SIG-M5 treated with dmso at 0.1 percent for 504 hours (cell line): ENCODE data around the gene SLC1A7.

Experiments used
- DNase-seq: peaks from one replicate; lab custom pipeline; 2025; ENCODE audit not compliant: unreplicated experiment; lab: John Stamatoyannopoulos, UW

Gene SLC1A7

GRCh38 chr1:53160924-53161378, 18.5 kb upstream of the SLC1A7 start:
- DNase-seq = no peak

DNA sequence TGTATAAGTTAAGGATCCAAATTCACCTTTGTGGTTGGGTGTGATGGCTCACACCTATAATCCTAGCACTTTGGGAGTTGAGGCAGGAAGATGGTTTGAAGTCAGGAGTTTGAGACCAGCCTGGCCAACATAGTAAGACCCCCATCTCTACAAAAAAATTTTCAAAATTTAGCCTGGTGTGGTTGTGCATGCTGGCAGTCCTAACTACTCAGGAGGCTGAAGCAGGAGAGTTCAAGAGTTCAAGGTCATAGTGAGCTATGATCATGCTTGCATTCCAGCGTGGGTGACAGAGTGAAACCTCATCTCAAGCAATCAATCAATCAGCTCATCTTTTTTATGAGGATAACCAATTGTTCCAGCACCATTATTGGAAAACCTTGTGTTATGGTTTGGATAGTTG, 16.5 kb upstream of the SLC1A7 start:
- no peak for DNase-seq

DNA sequence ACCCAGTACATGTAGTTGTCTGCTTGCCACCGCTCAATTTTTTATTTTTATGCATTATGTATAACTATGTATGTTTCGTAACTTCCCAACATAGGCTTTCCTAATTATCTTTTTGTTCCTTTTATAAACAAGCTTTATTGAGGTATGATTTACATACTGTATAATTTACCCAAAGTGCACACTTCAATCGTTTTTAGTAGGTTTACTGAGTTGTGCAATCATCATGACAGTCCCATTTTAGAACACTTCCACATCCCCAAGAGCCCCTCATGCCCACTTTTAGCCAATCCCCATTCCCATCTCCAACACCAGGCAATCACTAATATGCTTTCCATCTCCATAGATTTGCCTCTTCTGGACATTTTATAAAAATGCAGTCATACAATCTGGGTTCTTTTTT, 14.3 kb upstream of the SLC1A7 start:
- DNase-seq = no peak

- no peak for DNase-seq
Observed at GRCh38 chr1:53155945-53156344, 13.5 kb upstream of the SLC1A7 start.

DNA sequence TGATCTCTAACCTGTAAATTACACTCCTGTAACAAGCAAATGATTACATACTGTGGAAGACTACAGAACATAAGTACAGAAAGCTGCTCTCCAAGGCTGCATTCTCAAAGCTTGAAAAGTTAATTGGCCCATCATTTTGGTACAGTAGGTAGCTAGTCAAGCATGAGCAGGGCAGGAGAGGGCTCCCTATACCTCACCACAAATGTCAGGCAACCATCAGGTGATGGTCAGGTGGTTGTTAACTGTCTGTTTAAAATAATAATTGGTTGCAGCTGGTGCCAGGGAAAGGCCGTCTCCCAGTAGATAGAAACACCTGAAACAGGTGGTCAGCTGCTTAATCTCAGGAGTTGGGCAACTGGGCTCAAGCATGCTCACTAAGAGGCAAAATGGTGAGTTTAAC, 13.1 kb upstream of the SLC1A7 start:
- no peak for DNase-seq

DNA sequence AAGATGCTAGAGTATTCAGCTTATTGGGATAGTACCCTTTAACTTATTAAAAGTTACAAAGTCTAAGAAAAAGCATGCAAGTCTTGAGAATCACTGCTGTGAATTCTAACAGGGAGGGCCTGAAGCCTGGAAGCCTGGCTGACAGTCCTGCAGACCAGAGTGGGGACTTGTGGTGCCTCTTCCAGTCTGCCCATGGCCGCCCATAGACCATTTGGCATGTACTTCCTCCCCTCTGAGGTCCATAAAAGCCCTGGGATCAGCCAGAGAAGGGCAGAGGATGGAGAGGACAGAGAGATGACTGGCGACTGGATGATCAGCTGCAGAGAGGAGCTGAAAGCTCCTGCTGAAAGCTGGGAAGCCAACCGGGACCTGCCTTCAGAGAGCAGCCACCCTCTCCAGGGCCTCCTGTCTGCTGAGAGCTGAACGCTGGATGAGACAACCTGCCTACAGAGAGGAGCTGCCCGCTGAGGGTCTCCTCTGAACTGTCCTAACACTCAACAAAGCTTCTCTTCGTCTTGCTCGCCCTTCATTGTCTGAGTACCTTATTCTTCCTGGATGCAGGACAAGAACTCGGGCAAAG, 12.5 kb upstream of the SLC1A7 start:
- DNase-seq = no peak

GRCh38 chr1:53153752-53154151, 11.3 kb upstream of the SLC1A7 start:
- no peak for DNase-seq

- DNase-seq = no peak
Observed at GRCh38 chr1:53148123-53148522, 5.7 kb upstream of the SLC1A7 start.

DNA sequence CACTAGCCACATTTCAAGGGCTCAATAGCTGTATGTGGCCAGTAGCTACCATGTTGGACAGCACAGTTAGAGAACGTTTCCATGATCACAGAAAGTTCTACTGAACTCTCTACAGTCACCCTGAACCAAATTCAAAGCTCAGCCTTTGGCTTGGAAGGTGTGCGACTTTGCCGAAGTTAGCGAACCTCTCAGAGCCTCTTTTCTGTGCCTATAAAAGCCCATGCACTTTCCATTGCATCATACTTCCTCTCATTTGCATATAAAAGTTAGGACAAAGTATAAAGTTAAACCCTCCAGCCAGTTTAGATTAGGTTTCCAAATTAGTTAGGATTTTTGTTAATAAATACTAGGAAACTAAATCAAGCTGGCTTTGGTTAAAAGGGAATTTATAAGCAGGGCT, 4.7 kb upstream of the SLC1A7 start:
- no peak for DNase-seq

GRCh38 chr1:53145942-53146708, 3.7 kb upstream of the SLC1A7 start:
- DNase-seq = no peak

DNA sequence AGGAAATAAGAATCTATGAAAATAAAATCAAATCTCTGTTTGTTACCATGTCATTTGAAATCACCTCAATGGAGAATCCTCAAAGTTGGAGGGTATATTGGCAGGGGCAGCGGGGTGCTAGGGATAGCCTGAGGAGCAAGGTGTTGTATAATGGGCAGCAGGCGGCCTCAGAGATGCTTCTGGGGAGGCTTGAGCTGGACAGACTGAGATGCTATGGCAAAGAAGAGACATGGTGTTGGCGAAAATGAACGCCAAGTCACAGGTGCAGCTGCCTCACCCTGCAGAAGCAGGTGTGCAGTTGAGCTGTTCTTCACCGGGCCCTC, 3.1 kb upstream of the SLC1A7 start:
- no peak for DNase-seq

GRCh38 chr1:53145051-53145600, 2.7 kb upstream of the SLC1A7 start:
- no peak for DNase-seq

GRCh38 chr1:53144201-53144600, 1.8 kb upstream of the SLC1A7 start:
- no peak for DNase-seq

DNA sequence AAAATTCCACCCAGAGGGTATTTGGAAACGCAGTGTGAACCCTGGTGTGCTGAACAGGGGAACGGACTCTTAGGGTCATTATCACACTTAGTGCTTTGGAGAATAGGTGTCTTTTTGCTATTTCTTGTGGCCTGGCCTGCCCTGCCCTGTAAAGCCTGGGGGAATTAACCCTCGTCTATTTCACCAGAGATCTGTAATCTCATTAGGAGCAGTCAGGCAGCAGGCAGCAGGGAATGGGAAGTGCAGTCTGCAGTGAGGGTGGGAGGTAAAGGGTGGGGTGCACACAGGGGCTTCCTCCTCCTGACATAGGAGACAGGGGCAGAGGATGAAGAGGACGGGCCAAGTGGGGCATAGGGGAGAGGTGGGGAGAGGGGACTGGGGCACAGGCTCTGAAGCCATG, 1.1 kb upstream of the SLC1A7 start:
- DNase-seq = no peak

GRCh38 chr1:53141487-53142055, 867 bp downstream of the SLC1A7 start:
- DNase-seq = no peak

- no peak for DNase-seq
Observed at GRCh38 chr1:53140451-53140850, 2.0 kb downstream of the SLC1A7 start.

GRCh38 chr1:53139951-53140361, 2.5 kb downstream of the SLC1A7 start:
- no peak for DNase-seq

- no peak for DNase-seq
Observed at GRCh38 chr1:53138991-53139884, 3.2 kb downstream of the SLC1A7 start.

DNA sequence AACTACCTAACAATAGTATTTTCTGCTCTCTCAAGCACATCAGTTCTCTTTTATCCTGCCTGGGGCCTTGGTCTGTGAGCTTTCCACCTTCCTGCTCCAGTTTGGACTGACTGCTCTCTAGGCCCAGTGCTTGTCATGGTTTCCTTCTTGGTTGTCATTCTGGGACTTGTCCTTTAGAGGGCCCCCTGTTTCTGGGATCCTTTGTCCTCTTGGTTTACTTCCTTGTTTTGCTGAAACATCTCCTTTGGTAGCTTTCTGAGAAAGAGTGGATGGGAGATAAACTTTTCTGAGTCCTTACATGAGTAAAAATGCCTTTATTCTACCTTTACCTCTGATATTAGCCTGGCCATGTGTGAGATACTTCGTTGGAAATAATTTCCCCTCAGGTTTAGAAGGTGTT, 4.7 kb downstream of the SLC1A7 start:
- peak; percentile 16 for DNase-seq

DNA sequence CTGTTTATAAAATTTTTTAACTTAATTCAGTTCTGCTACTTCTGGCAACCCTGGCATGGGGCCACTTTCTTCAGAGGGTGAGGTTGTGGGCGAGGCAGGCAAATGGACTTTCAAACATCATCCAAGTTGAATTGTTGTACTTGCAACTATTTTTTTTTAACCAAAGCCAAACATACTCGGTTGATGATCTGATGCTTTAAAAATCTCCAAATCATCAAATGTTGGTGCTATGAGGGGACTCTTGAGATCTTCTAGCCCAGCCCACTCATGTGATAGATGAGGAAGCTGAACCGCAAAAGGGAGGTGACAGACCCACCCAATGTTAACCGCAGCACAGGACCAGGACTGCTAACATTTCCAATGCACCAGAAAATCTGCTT, 6.7 kb downstream of the SLC1A7 start:
- DNase-seq = no peak

DNA sequence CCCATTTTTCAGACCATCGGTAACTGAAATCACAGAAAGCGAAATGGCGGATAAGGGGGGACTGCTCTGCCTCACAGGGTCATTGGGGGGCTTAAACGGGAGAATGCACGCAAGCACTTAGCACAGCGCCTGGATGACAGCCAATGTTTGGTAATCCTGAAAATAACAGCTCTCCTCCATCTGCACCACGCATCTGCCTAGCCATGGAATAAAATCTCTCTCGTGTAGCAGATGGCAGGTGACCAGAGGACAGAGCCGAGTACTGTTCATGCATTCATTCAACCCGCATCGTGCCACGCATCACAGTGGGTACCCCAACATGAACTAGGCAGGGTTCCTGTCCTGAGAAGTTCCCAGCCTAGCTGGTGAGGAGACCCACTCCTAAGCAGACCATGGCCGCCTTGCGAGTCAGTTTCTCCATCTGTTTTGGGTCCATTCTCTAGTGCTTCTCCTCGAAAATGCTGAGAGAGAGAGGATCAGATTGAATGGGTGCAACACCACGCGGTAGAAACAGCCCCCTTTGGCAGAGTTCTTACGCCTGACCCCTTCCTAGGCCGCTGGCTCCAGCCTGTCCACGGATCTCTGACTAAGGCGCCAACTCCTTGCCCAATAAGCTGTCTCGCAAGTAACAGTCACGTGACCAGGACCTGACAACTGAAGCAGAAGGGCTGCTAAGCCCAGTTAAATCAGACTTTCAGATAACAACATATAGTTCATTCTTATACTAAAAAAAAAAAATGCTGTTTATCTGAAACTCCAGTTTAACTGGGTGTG, 7.3 kb downstream of the SLC1A7 start:
- DNase-seq = no peak
